ENCODE results near the gene DENND1B.

- TF ChIP-seq, protein P1, sequence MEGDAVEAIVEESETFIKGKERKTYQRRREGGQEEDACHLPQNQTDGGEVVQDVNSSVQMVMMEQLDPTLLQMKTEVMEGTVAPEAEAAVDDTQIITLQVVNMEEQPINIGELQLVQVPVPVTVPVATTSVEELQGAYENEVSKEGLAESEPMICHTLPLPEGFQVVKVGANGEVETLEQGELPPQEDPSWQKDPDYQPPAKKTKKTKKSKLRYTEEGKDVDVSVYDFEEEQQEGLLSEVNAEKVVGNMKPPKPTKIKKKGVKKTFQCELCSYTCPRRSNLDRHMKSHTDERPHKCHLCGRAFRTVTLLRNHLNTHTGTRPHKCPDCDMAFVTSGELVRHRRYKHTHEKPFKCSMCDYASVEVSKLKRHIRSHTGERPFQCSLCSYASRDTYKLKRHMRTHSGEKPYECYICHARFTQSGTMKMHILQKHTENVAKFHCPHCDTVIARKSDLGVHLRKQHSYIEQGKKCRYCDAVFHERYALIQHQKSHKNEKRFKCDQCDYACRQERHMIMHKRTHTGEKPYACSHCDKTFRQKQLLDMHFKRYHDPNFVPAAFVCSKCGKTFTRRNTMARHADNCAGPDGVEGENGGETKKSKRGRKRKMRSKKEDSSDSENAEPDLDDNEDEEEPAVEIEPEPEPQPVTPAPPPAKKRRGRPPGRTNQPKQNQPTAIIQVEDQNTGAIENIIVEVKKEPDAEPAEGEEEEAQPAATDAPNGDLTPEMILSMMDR (tag by site-specific recombination; IDR thresholded peaks at IDR 0.05): no peak
- TF ChIP-seq ZNF302 (tag by site-specific recombination; IDR thresholded peaks at IDR 0.05; ENCODE audit: low read depth): no peak
- TF ChIP-seq, protein P2, sequence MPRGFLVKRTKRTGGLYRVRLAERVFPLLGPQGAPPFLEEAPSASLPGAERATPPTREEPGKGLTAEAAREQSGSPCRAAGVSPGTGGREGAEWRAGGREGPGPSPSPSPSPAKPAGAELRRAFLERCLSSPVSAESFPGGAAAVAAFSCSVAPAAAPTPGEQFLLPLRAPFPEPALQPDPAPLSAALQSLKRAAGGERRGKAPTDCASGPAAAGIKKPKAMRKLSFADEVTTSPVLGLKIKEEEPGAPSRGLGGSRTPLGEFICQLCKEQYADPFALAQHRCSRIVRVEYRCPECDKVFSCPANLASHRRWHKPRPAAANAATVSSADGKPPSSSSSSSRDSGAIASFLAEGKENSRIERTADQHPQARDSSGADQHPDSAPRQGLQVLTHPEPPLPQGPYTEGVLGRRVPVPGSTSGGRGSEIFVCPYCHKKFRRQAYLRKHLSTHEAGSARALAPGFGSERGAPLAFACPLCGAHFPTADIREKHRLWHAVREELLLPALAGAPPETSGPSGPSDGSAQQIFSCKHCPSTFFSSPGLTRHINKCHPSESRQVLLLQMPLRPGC (tag by site-specific recombination; IDR thresholded peaks at IDR 0.05): no peak
- no peak for TF ChIP-seq ZNF335 (tag by site-specific recombination; conservative IDR thresholded peaks at IDR 0.05)
- TF ChIP-seq SP2 (tag by site-specific recombination; IDR thresholded peaks at IDR 0.05): no peak
- no peak for TF ChIP-seq ZFHX2 (tag by site-specific recombination; conservative IDR thresholded peaks at IDR 0.05)
- TF ChIP-seq, protein P3, sequence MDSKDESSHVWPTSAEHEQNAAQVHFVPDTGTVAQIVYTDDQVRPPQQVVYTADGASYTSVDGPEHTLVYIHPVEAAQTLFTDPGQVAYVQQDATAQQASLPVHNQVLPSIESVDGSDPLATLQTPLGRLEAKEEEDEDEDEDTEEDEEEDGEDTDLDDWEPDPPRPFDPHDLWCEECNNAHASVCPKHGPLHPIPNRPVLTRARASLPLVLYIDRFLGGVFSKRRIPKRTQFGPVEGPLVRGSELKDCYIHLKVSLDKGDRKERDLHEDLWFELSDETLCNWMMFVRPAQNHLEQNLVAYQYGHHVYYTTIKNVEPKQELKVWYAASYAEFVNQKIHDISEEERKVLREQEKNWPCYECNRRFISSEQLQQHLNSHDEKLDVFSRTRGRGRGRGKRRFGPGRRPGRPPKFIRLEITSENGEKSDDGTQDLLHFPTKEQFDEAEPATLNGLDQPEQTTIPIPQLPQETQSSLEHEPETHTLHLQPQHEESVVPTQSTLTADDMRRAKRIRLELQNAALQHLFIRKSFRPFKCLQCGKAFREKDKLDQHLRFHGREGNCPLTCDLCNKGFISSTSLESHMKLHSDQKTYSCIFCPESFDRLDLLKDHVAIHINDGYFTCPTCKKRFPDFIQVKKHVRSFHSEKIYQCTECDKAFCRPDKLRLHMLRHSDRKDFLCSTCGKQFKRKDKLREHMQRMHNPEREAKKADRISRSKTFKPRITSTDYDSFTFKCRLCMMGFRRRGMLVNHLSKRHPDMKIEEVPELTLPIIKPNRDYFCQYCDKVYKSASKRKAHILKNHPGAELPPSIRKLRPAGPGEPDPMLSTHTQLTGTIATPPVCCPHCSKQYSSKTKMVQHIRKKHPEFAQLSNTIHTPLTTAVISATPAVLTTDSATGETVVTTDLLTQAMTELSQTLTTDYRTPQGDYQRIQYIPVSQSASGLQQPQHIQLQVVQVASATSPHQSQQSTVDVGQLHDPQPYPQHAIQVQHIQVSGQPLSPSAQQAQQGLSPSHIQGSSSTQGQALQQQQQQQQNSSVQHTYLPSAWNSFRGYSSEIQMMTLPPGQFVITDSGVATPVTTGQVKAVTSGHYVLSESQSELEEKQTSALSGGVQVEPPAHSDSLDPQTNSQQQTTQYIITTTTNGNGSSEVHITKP (tag by site-specific recombination; IDR thresholded peaks at IDR 0.05): no peak
- TF ChIP-seq, protein P4, sequence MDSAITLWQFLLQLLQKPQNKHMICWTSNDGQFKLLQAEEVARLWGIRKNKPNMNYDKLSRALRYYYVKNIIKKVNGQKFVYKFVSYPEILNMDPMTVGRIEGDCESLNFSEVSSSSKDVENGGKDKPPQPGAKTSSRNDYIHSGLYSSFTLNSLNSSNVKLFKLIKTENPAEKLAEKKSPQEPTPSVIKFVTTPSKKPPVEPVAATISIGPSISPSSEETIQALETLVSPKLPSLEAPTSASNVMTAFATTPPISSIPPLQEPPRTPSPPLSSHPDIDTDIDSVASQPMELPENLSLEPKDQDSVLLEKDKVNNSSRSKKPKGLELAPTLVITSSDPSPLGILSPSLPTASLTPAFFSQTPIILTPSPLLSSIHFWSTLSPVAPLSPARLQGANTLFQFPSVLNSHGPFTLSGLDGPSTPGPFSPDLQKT (IDR thresholded peaks at IDR 0.05; ENCODE audit: borderline replicate concordance, low read depth, low read length): no peak
- TF ChIP-seq, protein P5, sequence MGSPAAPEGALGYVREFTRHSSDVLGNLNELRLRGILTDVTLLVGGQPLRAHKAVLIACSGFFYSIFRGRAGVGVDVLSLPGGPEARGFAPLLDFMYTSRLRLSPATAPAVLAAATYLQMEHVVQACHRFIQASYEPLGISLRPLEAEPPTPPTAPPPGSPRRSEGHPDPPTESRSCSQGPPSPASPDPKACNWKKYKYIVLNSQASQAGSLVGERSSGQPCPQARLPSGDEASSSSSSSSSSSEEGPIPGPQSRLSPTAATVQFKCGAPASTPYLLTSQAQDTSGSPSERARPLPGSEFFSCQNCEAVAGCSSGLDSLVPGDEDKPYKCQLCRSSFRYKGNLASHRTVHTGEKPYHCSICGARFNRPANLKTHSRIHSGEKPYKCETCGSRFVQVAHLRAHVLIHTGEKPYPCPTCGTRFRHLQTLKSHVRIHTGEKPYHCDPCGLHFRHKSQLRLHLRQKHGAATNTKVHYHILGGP (tag by site-specific recombination; IDR thresholded peaks at IDR 0.05): no peak
- no peak for TF ChIP-seq YY1 (tag by site-specific recombination; IDR thresholded peaks at IDR 0.05)
- no peak for TF ChIP-seq KLF1 (tag by site-specific recombination; IDR thresholded peaks at IDR 0.05)
- no peak for TF ChIP-seq ZBTB10 (tag by site-specific recombination; IDR thresholded peaks at IDR 0.05)
- no peak for TF ChIP-seq ZNF558 (tag by site-specific recombination; IDR thresholded peaks at IDR 0.05)
These were observed 3.2 kb upstream of the DENND1B start for GRCh38 chr1:197778366-197778945.
